B cell (primary cell): Measurements from ENCODE around the gene FARP1.

ENCODE experiments used
- EZH2 ChIP-seq: IDR thresholded peaks from 2 replicates; pipeline ENCODE4 v1.6.1; 2012; ENCODE audit warnings: borderline replicate concordance, low read depth, mild to moderate bottlenecking, moderate library complexity, low read length; ENCODE audit not compliant: insufficient read depth, poor library complexity, severe bottlenecking
- TF ChIP-seq, protein P1 (sequence below): fragments of 200-600 bp; IDR thresholded peaks from one replicate; pipeline ENCODE4 v1.8.0; 2022; ENCODE audit warnings: antibody characterized with exemption, mild to moderate bottlenecking

- TF ChIP-seq EZH2 = no peak
- TF ChIP-seq, protein P1, sequence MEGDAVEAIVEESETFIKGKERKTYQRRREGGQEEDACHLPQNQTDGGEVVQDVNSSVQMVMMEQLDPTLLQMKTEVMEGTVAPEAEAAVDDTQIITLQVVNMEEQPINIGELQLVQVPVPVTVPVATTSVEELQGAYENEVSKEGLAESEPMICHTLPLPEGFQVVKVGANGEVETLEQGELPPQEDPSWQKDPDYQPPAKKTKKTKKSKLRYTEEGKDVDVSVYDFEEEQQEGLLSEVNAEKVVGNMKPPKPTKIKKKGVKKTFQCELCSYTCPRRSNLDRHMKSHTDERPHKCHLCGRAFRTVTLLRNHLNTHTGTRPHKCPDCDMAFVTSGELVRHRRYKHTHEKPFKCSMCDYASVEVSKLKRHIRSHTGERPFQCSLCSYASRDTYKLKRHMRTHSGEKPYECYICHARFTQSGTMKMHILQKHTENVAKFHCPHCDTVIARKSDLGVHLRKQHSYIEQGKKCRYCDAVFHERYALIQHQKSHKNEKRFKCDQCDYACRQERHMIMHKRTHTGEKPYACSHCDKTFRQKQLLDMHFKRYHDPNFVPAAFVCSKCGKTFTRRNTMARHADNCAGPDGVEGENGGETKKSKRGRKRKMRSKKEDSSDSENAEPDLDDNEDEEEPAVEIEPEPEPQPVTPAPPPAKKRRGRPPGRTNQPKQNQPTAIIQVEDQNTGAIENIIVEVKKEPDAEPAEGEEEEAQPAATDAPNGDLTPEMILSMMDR = no peak
Measured at GRCh38 chr13:98328511-98328910, 185.6 kb downstream of the FARP1 start.
